Subcutaneous adipose tissue (tissue), 4 donors: ENCODE data around the gene COA4. TPM values are rescaled to one million over a fixed set of nuclear protein-coding genes. Genes with fewer than 3 reads are reported as not detected.

ENCODE experiments used
- total RNA-seq, 4 donors: library from RNA; depleted of rRNA; stranded (reverse); fragments of >200 nt; gene quantifications; one replicate each; pipeline ENCODE4 v1.1.0, GENCODE V29; 2016
- TF ChIP-seq, protein P1 (sequence below): fragments of 450-650 bp; IDR thresholded peaks from one replicate; pipeline ENCODE4 v1.5.1; 2016; ENCODE audit warnings: low read depth, mild to moderate bottlenecking, control low read depth, antibody characterized with exemption, moderate library complexity

COA4 gene
- total RNA-seq, 4 donors from 2014 or later: 41.4 to 69.0 (median 53.8) TPM

DNA sequence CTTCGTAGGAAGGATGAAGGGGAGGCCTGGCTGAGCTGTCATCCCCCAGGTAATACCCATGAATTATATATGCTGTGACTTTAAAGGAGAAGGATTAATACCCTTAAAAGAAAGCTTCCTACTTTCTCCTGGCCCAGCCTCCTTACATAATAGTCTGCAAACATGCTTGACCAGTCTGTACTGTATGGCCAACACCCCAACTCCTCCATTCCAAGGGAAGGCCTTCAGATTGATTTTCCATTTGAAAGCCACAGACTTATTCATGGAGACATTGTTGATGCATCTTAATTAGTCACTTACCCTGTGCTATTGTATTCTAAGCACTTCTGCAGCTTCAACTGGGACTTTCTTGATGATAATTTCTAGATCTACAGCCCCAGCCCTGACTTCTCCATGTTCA lies 2.1 kb upstream of the COA4 start:
- TF ChIP-seq, protein P1, sequence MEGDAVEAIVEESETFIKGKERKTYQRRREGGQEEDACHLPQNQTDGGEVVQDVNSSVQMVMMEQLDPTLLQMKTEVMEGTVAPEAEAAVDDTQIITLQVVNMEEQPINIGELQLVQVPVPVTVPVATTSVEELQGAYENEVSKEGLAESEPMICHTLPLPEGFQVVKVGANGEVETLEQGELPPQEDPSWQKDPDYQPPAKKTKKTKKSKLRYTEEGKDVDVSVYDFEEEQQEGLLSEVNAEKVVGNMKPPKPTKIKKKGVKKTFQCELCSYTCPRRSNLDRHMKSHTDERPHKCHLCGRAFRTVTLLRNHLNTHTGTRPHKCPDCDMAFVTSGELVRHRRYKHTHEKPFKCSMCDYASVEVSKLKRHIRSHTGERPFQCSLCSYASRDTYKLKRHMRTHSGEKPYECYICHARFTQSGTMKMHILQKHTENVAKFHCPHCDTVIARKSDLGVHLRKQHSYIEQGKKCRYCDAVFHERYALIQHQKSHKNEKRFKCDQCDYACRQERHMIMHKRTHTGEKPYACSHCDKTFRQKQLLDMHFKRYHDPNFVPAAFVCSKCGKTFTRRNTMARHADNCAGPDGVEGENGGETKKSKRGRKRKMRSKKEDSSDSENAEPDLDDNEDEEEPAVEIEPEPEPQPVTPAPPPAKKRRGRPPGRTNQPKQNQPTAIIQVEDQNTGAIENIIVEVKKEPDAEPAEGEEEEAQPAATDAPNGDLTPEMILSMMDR: no peak

DNA sequence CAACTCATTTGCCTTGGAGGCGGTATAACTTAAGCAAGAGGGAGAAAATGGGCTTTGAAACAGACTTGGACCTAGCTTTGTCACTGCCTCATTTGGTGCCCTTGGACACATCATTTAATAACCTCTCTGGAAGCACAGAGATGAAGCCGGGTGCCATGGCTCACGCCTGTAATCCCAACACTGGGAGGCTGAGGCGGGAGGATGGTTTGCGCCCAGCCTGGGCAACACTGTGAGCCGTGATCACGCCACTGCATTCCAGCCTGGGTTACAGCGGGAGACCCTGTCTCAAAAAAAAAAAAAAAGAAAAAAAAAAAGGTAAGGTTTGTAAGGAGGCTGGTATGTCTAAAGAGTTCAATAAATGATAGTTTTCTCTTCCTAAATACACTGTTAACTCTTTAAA lies 806 bp downstream of the COA4 start:
- TF ChIP-seq, protein P1: no peak

DNA sequence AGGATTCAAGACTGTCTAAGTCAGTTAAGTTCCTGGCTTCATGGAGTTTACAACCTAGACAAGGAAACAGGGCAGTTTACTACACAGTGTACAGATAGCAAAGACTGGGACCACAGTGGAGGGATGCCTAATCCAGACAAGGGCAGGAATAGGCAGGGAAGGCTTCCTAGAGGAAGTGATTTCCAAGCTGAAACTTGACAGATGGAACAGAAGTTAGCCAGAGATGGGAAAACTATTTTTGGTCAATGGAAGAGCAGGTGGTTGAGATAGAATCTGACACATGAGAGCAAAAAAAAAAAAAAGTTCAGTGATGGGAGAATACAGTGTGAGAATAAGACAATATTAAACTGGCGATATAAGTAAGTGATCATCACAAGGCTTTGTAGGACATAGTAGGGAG lies 1.3 kb downstream of the COA4 start:
- TF ChIP-seq, protein P1: no peak

DNA sequence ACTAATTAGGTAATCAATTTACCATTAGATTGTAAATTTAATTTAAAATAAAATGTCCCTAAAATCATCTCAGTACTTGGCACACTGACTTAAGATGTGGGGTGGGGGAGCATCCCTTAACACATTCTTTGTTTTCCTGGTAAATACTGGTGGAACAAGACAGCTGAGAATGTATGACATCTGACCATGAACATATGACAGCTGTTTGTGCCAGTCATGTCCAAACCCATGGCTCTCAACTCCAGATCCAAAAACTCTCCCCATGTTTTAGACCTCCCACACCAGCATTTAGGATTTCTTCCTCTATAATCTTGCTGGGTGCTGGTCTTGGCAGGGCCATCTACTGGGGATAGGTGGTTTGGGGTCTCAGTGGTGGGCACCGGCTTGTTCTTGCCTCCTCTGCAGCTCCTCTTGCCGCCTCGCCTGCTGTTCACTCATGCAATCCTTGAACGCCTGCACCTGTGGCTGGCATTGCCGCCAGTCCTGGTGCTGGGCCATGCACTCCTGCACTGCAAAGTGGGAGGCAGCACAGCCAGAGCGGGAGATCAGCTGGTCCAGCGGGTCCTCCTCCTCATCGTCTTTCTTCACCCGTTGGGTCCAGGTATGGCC lies 3.8 kb downstream of the COA4 start:
- TF ChIP-seq, protein P1: no peak

DNA sequence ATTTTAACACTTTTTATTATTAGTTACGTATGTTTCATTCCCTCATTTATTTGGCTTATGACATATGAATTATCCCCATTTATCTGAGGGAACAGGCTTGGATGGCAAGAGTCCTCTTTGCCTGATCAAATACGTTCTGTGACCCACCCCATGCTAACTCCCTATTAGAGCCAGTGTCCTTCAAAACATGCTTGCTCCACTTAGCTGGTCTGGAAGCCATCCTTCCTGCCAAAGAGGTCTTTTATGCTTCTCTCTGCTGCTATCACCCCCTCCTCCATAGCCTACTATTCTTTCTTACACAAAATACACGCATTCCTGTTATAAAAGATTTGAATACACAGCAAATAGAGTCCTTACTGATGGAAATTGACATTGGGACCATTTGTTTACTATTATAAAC lies 6.4 kb downstream of the COA4 start:
- TF ChIP-seq, protein P1: no peak

DNA sequence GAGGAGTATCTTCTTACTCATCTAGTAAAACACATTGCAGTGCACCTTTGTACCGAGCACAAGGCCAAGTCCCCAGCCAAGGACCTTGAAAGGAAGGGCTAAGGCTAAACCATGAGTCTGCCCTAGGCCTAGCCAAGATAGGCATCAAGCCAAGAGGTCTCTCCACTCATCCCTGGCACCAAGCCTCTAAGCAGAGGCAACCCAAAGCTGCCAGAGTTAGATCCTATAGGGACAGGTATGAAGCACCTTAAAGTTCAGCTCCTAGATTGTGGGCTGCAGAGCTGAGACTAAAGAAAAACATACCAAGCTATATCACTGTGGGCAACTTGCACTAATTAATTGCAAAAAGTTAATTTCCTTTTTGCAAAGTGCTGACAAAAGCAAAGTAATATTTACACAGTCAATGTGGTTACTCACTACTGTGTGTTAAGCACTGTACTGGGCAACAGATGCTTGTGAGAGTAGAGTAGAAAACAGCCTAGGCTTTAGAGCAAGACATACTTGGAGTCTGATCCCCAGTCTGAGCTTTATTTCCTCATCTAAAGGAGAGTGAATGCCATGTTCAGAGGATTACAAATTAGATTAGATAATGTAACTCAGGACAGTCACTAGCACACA lies 7.2 kb downstream of the COA4 start:
- TF ChIP-seq, protein P1: no peak

DNA sequence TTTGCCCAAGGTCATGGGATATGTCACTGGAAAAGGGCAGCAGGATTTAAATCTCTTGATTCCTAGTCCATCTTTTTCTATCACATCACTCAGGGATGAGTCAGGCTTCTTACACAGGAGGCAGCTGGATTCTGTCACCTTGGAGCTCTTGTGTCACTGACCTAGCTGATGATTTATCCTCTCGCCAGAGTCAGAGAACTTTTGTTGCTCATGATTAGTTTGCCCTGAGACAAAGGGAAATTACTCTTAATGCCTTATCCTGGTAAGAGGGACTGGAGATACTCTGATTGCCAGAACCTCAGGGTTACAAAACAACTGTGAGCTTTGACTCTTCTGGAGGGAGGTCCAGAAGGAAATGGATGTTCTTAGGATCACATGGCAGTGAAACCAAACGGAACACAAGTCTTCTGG lies 10.1 kb downstream of the COA4 start:
- TF ChIP-seq, protein P1: no peak
